Activated CD4-positive, alpha-beta T cell treated with anti-CD3 and anti-CD28 coated beads, Interleukin-2, amount 50 U/mL, for 16 hours (primary cell): ENCODE measurements around the gene KMO.

Experiments
- DNase-seq: peaks from one replicate; pipeline ENCODE4 v3.0.0-alpha.2; 2020

KMO gene

DNA sequence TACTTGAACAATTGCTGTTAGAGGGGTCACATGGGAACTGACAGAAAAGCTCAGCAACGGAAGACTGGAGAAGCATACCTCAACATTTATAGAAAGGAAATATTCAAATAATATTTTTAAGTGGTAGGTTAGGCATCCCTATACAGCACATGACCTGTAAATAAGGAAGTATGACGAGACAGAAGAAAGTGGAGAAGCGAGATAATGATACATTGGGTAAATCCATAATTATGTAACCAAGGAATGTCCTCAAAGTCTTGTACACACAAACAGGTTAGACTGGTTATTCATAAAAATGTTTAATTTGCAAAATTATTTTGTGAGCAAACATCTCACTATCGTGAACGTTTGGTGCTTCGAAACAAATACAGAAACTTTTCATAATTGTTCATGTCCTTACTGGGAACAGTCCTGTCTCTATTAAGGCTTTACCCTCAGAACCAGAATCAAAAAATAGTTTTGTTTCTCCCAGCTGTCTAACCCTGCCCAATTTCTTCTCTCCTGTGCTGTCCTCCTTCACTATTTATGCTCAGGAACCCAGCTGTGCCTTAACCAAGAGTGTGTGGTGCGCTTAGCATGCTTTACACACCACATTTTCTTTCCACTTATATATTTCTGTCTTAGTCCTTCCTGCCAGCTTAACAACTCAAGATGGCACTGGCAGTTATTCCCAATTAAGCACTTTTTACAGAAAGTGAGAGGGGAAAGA lies 10.2 kb downstream of the KMO start:
- DNase-seq: no peak

DNA sequence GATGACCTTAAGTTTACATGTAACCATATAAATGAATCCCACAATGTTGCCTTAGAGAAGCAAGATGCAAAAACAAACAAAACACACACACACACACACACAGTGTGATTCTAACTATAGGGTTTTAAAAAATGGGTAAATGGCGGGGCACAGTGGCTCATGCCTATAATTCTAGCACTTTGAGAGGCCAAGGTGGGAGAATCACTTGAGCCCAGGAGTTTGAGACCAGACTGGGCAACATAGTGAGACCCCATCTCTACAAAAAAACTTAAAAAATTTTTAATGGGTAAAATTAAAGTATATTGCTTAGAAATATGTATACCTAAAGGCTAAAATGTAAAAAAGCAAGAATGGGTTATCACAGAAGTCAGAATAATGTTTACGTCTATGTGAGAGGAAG lies 15.8 kb downstream of the KMO start:
- no peak for DNase-seq

DNA sequence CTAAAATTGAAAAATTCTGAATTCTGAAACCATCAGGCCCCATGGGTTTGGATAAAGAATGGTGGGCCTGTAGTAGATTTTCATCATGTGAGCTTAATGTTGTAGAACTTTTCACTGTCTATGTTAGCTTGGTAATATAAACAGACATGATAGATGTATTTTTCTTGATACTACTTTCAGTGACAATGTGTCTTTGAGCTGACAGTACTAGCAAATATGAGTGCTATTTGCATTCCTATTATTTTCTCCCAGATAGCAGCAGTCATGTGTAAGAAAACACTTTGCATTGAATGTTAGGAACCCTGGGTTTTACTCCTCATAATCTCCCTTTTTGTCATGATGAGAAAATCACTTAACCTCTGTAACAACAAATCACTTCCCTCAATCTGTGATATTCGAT lies 18.1 kb downstream of the KMO start:
- DNase-seq: no peak

DNA sequence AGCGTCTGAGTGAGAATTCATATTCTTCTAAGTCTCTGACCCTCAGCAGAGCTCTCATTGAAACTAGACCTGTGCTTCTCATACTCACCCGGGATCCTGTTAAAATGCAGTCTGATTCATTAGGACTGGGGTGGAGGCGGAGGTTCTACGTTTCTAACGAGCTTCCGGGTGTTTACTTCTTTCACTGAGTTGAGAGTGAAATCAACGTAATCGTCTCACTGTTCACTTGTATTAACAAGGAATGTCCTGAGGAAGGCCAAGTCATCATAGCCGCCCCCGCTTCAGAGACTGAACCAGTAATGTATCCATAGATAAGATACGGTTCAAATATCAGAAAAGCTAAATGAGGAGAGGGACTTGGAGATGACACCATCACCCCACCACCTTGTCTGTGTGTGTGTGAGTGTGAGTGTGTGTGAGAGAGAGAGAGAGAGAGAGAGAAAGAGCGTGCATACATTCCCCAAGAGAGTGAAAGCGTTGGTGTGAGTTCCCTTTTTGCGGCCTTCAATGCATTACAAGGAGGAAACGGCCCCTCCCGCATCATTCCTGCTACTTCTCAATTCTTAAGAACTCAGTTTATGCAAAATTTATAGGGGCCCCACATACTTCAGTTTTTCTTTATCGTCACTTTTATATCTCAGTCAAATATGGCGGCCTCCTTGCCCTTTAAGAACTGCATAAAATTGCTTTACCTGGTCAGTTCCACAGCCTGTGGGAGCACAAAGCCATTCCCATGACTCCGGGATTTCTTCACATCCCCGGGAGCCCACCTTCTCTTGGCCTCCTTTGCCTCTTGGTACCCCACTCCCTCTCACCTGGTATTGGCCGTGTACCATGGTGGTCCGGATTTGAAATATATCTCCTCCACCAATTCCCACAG lies 19.8 kb downstream of the KMO start:
- DNase-seq: peak; percentile 29

DNA sequence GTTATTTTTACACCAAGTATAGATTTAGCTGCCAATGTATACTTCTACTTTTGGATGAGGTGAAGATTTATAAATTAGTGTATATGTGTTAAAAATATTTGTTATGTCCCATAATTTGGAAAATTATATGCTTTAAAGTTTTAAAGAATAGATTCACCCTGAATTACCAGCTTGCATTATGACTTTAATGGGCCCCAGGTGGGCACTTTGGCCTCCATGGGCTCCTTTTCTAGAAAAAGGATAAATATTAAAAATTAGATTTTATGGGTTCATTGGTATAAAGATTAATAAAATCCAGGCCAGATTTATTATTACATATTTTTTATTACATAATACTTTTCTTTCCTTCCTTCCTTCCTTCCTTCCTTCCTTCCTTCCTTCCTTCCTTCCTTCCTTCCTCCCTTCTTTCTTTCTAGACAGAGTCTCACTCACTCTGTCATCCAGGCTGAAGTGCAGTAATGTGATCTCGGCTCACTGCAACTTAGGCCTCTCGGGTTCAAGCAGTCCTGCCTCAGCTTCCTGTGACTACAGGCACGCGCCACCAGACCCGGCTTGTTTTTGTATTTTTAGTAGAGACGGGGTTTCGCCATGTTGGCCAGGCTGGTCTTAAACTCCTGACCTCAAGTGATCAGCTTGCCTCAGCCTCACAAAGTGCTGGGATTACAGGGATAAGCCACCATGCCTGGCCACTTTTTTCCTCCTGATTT lies 21.9 kb downstream of the KMO start:
- DNase-seq: no peak

DNA sequence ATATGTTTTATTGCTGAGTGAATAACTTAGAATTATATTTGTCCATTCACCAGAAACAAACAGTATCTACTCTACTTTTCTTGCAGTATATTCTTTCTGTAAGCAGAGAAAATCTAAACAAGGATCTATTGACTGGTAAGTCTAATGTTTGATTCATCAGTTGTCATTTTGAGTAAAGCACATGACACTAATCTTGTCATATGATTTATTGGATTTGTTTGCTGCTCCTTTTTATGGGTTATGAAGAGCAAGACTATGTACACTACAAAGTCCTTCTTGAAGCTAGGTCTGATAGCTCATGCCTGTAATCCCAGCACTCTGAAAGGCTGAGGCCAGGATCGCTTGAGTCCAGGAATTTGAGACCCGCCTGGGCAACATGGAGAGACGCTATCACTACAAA lies 23.3 kb downstream of the KMO start:
- DNase-seq: no peak

DNA sequence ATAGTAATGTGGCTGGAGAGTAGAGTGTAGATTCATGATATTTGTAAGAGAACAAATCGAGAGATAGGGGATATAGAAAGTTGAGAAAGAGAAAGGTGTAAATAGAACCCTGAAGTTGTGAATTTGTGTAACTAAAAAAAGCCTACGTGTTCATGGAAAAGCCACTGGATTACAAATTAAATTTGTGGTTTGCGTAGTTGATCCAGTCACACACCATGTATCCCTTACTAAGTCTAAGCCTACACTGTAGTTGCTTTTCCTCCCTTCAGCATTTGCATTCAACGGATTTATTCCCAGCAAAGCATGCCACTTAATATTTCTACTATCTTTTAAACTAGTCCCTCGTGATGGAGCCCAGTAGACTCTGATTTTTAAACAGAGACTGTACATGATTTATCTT lies 24.9 kb downstream of the KMO start:
- no peak for DNase-seq

DNA sequence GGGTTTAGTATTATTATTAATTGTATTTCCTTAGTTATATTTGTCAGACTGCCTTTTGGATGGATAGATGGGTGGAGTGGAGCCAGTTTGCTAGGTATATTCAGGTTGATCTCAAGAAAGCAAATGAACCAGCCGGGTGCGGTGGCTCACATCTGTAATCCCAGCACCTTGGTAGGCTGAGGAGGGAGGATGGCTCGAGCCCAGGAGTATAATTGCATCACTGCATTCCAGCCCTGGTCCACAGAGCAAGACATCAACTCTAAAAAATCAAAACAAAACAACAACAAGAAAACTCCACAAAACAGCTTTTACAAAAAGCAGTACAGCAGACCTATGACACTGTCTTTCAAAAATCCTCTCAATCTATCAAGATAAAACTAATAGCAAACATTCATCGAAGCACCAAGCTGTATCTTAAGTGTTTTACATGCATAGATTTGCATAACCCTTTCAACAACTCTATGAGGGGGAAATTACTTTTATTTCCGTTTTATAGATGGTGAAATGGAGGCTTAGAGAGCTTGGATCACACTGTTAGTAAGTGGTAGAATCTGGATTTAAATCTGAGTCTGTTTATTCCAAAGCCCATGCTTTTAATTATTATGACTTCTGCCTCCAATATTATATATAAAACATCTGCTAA lies 25.5 kb downstream of the KMO start:
- DNase-seq: no peak

DNA sequence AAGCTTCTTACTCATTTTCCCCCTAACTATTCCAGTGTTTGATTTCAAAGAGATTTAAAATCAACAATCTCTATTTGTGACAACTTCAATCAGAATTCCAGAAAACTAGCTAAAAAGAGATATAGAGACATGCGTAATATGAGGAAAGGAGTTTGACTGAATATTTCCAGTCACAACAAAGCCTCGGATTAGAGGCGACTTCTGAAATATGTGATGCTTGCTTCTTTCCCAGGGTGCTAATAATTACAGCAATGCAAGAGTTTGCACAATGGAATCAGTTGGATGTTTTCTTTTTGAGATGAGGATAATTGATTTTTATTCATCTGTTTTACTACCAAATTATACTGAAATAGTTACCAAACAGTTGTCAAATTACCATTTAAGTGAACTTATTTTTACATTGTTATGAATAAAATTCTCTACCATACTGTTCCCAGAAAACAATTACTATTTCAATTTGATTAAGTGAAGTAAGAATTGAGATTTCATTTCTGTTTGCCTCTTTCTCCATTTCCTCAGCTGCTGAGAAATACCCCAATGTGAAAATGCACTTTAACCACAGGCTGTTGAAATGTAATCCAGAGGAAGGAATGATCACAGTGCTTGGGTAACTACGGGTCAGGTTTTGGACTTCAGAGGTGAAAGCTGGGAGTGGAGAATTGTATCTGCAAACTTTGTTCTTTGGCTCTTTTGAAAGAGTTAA lies 28.1 kb downstream of the KMO start:
- DNase-seq: no peak

DNA sequence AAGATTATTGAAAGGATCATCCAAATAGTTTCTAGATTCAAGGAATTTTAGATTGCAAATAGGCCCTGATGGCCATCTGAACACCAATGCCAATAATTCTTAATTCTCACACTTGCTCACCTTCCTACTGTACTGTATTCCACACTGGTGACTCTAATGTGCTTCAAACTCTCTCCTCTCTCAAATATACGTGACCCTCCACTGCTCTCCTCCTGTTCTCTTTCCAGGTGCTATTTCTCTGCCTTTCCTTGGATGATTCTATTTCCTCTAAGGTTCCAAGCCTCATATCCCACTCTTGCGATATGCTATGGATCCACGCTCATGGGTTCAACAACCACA lies 28.6 kb downstream of the KMO start:
- DNase-seq: no peak

DNA sequence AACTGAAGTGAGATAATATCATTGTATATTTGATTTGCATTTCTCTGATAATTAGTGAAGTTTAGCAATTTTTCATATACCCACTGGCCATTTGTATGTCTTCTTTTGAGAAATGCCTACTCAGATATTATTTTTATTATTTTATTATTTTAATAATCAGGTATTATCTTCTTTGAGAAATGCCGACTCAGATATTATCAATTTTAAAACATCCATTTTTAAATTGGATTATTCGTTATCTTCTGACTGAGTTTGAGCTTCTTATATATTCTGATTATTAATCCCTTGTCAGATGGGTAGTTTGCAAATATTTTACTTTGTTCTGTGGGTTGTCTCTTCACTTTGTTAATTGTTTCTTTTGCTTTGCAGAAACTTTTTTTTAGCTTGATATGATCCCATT lies 37.7 kb downstream of the KMO start:
- no peak for DNase-seq

DNA sequence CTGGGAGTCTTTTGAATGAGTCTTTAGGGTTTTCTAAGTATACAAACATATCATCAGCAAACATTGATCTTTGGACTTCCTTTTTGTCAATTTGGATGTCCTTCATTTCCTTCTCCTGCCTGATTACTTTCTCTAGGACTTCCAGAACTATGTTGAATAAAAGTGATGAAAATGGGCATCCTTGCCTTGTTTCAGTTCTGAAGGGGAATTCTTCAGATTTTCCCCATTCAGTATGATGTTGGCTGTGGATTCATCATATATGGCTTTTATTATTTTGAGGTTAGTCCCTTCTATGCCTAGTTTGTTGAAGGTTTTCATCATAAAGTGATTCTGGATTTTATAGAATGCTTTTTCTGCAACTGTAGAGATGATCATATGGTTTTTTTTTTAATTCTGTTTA lies 42.0 kb downstream of the KMO start:
- no peak for DNase-seq

DNA sequence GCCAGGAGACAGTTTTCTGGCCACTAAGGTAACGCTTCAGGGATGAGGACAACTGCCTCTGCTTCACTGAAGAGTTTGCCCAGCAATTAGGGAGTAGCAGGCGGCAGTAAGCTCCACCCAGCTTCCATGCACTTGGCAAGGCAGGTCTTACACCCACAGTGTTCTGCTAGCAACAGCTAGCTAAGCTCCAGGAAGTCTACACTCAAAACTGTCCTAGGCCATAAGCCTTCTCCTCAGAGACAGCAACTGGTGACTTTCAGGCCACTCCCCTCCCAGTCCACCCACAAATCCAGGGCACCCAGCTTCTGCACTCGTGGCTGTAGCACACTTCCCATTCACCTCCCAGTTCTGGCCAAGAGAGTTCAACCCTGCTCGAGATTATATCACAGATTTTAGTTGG lies 47.3 kb downstream of the KMO start:
- DNase-seq: peak; percentile 6

DNA sequence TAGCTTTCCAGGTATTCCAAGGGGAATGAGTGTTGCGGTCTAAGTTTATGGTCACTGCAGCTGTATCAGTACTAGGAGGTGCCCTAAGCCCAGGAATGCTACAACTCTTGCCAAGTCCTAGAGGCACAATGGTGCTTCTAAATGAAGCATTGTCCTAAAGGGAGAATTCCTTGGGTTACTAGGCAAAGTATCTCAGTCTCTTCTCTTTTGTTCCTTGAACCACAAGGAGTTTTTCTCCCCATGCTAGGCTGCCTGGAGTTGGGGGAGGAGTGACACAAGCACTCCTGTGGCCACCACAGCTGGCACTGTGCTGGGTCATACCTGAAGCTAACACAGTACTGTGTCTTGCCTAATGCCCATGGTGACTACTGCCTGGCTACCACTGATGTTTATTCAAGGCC lies 50.7 kb downstream of the KMO start:
- no peak for DNase-seq

DNA sequence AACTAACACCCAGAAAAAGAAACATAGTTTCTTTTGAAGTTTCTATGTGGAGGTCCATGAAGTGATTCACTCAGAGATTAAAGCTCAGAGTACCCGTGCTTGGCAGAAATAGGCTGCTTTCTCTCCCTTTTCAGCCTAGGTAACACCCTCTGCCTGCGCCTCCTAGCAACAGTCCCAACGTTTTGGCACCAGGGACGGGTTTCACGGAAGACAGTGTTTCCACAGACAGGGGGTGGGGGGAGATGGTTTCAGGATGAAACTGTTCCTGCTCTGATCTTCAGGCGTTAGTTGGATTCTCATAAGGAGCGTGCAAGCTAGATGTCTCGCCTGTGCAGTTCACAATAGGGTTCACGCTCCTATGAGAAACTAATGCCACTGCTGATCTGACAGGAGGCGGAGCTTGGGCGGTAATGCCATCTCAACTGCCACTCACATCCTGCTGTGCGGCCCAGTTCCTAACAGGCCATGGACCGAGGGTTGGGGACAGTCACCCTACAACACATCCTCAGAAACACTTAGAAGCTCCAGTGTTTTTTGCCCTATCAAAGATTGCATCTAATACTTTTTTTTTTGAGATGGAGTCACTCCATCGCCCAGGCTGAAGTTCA lies 54.8 kb downstream of the KMO start:
- DNase-seq: no peak

DNA sequence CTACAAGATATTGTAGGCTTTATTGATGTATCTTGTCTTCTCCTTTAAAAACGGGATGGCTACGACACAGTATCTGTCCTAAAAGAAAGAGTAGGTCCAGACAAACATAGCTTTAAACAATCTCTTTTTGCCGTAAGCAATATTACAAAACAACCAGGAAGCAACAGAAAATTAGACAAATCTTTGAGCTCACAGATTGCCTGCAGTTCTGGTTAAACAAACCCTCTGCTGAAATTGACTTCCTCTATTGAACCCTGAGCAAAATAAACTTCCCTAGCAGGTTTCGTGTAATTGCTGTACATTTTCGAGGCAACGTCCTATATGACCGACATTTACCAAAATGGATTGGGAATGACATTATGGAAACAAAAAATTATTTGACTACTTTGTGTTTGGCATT lies 57.3 kb downstream of the KMO start:
- DNase-seq: no peak

DNA sequence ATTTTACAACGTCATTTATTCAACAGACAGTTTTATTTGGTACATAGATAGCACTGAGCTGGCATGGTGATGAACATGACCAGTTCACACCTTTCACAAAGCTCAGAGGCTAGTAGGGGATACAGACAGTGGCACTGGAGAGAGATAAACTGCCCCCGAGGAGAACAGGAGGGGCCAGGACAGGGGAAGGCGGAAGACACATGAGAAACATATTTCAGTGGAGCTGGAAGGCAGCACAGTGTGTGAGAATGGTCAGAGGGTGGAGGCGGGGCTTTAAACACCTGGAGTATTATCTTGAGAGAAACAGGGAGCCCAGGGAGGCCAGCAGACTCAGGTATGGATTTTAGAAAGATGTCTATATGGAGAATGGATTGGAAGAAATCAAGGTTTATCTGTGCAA lies 58.5 kb downstream of the KMO start:
- no peak for DNase-seq

DNA sequence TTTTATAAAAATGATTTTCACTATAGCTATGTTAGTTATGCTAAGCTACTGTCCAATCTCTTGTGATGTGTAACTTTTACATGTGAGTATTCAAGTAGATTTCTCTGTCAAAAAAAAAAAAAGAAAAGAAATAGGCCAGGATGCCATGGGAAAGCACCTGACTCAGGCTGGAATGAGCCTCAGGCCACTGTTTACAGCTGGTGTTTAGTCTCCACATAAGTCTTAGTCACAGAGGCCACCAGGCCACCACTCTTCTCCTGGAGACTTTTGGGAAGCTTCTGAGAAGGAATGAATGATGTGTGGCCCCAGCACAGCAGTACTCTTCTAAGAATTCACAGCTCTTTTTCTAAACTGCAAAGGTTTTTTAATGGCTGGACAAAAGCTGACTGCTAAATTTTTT lies 59.1 kb downstream of the KMO start:
- DNase-seq: no peak

DNA sequence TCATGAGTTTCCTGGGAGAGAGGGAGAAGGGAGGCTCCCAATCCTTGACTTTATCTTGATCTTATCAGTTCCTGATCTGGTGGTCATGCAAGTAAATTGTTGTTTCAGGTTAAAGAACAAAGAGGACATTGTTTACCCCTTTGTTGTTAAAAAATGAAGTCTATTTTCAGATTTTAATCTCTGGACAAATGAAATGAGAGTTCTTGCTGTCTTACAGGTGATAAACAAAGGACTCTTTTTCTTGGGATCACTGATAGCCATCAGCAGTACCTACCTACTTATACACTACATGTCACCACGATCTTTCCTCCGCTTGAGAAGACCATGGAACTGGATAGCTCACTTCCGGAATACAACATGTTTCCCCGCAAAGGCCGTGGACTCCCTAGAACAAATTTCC lies 59.6 kb downstream of the KMO start:
- DNase-seq: no peak

DNA sequence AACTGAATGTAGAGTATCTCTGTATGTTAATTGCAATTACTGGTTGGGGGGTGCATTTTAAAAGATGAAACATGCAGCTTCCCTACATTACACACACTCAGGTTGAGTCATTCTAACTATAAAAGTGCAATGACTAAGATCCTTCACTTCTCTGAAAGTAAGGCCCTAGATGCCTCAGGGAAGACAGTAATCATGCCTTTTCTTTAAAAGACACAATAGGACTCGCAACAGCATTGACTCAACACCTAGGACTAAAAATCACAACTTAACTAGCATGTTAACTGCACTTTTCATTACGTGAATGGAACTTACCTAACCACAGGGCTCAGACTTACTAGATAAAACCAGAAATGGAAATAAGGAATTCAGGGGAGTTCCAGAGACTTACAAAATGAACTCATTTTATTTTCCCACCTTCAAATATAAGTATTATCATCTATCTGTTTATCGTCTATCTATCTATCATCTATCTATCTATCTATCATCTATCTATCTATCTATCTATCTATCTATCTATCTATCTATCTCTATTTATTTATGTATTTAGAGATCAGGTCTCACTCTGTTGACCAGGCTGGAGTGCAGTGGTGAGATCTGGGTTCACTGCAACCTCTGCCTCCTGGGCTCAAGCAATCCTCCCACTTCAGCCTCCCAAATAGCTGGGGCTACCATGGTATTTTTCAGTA lies 60.2 kb downstream of the KMO start:
- peak; percentile 63 for DNase-seq

DNA sequence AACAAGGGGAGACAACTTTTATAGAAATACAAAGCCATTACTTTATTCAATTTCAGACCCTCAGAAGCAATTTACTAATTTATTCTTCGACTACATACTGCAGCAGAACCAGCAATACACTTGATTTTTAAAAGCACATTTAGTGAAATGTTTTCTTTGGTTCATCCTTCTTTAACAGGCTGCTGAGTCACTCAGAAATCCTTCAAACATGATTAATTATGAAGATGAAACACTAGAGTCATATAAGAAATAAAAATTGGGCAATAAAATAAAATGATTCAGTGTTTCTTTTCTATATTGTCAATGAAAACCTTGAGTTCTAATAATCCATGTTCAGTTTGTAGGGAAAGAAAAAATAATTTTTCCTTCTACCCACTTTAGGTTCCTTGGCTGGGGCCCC lies 61.0 kb downstream of the KMO start:
- DNase-seq: no peak

DNA sequence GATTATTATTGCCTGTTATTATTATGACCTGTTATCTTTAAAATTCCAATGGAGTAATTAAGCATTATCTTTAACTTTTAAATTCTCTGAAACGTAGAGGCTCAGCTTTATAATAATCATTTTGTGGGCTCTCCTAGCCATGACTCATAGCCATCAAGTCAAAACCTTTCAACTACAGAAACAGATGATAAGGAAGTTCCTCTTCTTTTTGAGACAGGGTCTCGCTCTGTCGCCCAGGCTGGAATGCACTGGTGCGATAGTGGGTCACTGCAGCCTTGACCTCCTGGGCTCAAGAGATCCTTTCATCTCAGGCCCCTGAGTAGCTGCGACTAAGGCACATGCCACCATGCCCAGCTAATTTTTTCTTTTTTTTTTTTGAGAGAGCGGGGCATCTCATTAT lies 64.5 kb downstream of the KMO start:
- DNase-seq: no peak
